ENCODE data around the gene FOXP1.

Gene FOXP1

DNA sequence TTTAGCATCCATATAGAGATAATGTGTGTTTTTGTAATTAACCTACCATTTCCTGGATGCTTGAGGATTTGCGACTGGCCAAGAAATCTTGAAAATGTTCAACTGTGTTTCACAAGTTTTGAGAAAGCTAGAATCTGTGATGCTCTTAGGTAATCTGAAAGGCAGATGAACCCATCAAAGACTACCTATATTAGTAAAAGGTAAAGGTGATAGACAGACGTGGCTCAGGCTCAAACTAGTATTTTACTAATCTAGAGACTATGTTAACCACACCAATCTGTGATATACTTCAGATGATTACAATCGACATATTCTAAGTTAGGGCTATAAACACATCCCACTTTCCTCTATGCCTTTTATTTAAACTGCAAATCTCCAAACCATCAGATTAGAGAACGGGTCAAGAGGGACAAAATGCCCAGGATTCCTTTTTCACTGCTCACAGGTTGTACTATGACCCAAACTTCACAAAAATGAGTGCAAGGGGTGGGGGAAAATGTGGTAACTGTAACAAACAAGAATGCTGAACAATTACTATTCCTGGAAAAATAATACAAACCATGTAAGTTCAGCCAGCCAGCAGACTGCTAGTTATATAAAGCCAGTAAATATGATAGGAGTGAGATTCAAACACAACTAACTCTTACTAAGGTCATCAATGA, 295.1 kb downstream of the FOXP1 start:
- H3K36me3 ChIP-seq, result no peaks in the 10 kb centered on the region
- TF ChIP-seq, protein P1, sequence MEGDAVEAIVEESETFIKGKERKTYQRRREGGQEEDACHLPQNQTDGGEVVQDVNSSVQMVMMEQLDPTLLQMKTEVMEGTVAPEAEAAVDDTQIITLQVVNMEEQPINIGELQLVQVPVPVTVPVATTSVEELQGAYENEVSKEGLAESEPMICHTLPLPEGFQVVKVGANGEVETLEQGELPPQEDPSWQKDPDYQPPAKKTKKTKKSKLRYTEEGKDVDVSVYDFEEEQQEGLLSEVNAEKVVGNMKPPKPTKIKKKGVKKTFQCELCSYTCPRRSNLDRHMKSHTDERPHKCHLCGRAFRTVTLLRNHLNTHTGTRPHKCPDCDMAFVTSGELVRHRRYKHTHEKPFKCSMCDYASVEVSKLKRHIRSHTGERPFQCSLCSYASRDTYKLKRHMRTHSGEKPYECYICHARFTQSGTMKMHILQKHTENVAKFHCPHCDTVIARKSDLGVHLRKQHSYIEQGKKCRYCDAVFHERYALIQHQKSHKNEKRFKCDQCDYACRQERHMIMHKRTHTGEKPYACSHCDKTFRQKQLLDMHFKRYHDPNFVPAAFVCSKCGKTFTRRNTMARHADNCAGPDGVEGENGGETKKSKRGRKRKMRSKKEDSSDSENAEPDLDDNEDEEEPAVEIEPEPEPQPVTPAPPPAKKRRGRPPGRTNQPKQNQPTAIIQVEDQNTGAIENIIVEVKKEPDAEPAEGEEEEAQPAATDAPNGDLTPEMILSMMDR (IDR thresholded peaks at IDR 0.05), result no peak
- no peaks in the 10 kb centered on the region for H3K27me3 ChIP-seq
- no peaks in the 10 kb centered on the region for H3K9me3 ChIP-seq
- DNase-seq, result no peak
- no peak overlapping the region for H3K4me3 ChIP-seq
- no peak overlapping the region for H3K27ac ChIP-seq
- no peaks in the 10 kb centered on the region for H3K4me1 ChIP-seq
- intact Hi-C loops (cut with DNase I; ENCODE audit: low total_unique reads), result no loop called here

DNA sequence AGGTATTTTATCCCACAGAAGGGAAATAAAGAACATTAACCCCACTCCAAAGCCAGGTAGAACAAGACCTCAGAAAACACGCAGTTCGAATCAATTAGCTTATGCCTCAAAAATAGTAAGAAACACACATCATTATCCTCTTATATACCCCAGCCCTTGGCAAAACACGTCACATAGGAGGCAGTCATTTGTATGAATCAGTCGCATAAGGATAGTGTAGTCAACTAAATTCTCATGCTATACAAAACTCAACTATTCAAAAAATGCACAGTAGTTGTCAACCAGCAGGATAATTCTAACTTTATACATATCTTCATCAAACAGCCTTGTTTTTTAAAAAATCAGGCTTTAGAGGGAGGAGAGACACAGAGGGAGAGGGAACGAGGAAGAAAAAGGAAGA, 298.4 kb downstream of the FOXP1 start:
- Histone ChIP-seq H3K9me3 (no peaks in the 10 kb centered on the region), H3K27ac (no peak overlapping the region), H3K4me3 (no peak overlapping the region), H3K27me3 (no peaks in the 10 kb centered on the region), H3K36me3 (no peaks in the 10 kb centered on the region), H3K4me1 (no peaks in the 10 kb centered on the region)
- TF ChIP-seq, protein P1 (IDR thresholded peaks at IDR 0.05), result no peak
- DNase-seq, result no peak
- intact Hi-C loops (cut with DNase I; ENCODE audit: low total_unique reads), result no loop called here

DNA sequence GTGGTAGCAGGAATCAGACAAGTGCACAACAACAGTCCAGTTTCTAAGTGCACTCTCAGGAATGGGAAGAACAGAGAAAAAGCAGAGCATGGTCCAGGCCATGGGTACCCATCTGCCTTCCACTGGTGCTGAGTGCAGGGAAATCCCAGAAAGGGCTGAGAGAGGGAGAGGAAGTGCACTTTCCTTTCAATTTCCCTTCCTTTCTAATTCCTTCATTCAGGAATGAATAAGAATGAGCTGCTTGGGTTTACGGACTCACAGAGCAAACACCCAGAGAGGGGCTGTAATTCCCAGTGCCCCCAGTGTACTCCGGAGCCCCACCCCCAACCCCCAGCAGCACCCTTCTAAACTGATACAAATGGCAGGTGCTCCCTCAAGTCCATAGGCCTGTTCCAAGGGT, 300.6 kb downstream of the FOXP1 start:
- Histone ChIP-seq H3K27ac (no peak overlapping the region), H3K36me3 (no peaks in the 10 kb centered on the region), H3K4me3 (no peak overlapping the region), H3K9me3 (no peaks in the 10 kb centered on the region), H3K27me3 (no peaks in the 10 kb centered on the region), H3K4me1 (no peaks in the 10 kb centered on the region)
- TF ChIP-seq, protein P1 (IDR thresholded peaks at IDR 0.05), result no peak
- intact Hi-C loops (cut with DNase I; ENCODE audit: low total_unique reads), result no loop called here
- no peak for DNase-seq

DNA sequence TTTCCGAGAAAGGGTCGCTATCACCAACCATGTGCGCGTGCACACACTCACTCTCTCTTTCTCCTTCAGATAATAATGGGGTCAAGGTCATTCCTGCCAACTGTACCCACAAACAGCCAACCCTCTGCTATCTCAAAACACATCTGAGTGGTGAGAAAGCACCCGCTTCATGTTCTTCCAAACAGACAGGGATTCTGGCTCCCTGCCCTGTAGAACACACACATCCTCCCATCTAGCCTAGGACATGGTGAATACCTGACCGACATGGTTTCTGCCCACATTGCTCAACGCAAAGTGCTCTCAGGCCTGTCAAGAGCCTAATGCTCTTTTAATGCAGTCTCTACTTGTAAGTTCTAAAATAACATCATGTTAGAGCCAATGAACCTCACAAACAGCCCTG, 302.2 kb downstream of the FOXP1 start:
- H3K36me3 ChIP-seq, result no peaks in the 10 kb centered on the region
- intact Hi-C loops (cut with DNase I; ENCODE audit: low total_unique reads), result no loop called here

DNA sequence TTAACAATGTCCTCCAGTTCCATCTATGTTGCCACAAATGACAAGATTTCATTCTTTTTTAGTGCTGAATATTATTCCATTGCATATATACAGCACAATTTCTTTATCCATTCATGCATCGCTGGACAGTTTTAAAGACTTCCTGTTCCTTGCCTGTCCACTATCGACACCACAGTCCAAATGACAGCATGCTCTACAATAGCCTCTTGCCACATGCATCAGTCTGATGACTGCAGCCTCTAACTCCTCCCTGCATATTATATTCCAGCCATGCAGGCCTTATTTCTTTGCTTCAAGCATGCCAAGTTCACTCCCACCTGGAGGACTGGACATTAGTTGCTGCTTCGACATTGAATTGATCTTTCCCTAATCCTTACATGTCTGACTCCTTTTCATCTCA, 306.2 kb downstream of the FOXP1 start:
- Histone ChIP-seq H3K27ac (no peak overlapping the region), H3K36me3 (no peaks in the 10 kb centered on the region), H3K4me3 (no peak overlapping the region), H3K9me3 (no peaks in the 10 kb centered on the region), H3K4me1 (no peaks in the 10 kb centered on the region), H3K27me3 (no peaks in the 10 kb centered on the region)
- no peak for DNase-seq
- intact Hi-C loops (cut with DNase I; ENCODE audit: low total_unique reads), result no loop called here
- TF ChIP-seq, protein P1 (IDR thresholded peaks at IDR 0.05), result no peak

More for the DNA sequence above, 302.2 kb downstream of the FOXP1 start:
- Histone ChIP-seq H3K27me3 (no peaks in the 10 kb centered on the region), H3K27ac (no peak overlapping the region), H3K9me3 (no peaks in the 10 kb centered on the region), H3K4me1 (no peaks in the 10 kb centered on the region), H3K4me3 (no peak overlapping the region)
- TF ChIP-seq, protein P1 (IDR thresholded peaks at IDR 0.05), result no peak
- no peak for DNase-seq

DNA sequence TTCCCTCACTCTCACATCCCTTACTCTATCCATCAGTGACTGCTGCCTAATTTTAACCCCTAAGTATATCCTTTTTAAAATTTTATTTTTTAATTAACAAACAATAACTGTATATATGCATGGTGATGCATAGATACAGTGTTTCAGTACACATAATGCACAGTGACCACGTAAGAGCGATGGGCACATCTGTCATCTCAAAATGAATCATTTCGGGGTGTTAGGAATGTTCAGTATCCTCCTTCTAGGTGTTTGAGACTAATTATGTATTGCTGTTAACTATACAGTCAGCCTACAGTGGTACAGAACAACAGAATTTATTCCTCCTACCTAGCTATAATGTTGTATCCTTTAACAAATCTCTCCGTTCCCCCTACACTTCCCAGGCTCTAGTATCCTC, 307.0 kb downstream of the FOXP1 start:
- no peak for DNase-seq
- Histone ChIP-seq H3K9me3 (no peaks in the 10 kb centered on the region), H3K36me3 (no peaks in the 10 kb centered on the region), H3K4me3 (no peak overlapping the region), H3K27me3 (no peaks in the 10 kb centered on the region), H3K27ac (no peak overlapping the region), H3K4me1 (no peaks in the 10 kb centered on the region)
- TF ChIP-seq, protein P1 (IDR thresholded peaks at IDR 0.05), result no peak
- intact Hi-C loops (cut with DNase I; ENCODE audit: low total_unique reads), result no loop called here

All from tibial artery (tissue), 4 donors.